ENCODE results near the gene SYNE1.

DNA sequence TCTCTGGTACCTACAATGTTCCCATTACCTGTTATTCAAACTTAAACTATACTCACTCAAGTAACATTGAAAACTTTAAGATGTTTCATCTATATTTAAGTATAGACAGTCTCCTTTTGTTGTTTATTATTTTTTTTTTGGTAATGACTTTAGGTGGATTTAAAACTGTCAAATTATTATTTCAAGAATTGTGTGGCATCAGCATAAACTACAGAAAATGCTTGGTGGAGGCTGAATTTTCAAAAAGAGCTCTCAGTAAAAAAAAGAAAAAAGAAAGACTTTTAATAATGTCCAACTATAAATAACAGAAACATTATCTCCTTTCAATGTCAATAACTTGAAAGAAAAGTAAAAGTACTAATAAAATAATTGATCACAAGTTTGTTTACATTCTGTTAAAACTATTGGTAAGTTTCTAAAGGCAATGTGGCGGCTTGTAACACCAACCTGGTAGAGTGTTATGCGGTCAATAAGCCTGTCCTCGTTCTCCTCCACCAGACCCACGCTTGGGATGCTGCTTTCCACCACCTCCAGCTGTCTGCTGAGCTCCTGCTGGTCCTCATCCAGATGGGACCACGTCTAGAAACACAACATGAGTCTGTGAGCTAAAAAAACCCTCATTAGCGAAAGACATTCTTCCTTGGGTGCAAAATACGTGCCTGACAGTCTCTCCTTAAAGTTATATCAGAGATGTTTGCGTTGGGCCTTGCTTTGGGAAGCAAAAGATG is 400.6 kb downstream of the SYNE1 start:
- TF ChIP-seq, protein P1, sequence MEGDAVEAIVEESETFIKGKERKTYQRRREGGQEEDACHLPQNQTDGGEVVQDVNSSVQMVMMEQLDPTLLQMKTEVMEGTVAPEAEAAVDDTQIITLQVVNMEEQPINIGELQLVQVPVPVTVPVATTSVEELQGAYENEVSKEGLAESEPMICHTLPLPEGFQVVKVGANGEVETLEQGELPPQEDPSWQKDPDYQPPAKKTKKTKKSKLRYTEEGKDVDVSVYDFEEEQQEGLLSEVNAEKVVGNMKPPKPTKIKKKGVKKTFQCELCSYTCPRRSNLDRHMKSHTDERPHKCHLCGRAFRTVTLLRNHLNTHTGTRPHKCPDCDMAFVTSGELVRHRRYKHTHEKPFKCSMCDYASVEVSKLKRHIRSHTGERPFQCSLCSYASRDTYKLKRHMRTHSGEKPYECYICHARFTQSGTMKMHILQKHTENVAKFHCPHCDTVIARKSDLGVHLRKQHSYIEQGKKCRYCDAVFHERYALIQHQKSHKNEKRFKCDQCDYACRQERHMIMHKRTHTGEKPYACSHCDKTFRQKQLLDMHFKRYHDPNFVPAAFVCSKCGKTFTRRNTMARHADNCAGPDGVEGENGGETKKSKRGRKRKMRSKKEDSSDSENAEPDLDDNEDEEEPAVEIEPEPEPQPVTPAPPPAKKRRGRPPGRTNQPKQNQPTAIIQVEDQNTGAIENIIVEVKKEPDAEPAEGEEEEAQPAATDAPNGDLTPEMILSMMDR (IDR thresholded peaks at IDR 0.05; ENCODE audit: insufficient read depth, low read length): no peak
- TF ChIP-seq, protein P2, sequence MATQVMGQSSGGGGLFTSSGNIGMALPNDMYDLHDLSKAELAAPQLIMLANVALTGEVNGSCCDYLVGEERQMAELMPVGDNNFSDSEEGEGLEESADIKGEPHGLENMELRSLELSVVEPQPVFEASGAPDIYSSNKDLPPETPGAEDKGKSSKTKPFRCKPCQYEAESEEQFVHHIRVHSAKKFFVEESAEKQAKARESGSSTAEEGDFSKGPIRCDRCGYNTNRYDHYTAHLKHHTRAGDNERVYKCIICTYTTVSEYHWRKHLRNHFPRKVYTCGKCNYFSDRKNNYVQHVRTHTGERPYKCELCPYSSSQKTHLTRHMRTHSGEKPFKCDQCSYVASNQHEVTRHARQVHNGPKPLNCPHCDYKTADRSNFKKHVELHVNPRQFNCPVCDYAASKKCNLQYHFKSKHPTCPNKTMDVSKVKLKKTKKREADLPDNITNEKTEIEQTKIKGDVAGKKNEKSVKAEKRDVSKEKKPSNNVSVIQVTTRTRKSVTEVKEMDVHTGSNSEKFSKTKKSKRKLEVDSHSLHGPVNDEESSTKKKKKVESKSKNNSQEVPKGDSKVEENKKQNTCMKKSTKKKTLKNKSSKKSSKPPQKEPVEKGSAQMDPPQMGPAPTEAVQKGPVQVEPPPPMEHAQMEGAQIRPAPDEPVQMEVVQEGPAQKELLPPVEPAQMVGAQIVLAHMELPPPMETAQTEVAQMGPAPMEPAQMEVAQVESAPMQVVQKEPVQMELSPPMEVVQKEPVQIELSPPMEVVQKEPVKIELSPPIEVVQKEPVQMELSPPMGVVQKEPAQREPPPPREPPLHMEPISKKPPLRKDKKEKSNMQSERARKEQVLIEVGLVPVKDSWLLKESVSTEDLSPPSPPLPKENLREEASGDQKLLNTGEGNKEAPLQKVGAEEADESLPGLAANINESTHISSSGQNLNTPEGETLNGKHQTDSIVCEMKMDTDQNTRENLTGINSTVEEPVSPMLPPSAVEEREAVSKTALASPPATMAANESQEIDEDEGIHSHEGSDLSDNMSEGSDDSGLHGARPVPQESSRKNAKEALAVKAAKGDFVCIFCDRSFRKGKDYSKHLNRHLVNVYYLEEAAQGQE (IDR thresholded peaks at IDR 0.05; ENCODE audit: insufficient replicate concordance, low read depth): no peak
- TF ChIP-seq POLR2AphosphoS5 (IDR thresholded peaks at IDR 0.05; ENCODE audit: low read depth): no peak

Measured in HL-60 (cell line).